Measurements from ENCODE around the gene TSHR.

The TSHR gene

GRCh38 chr14:81091660-81092059, 136.2 kb downstream of the TSHR start:
- TF ChIP-seq REST (IDR thresholded peaks at IDR 0.05; ENCODE audit: low read depth) (no peak), CREB1 (IDR thresholded peaks at IDR 0.05; ENCODE audit: low read depth) (no peak), TCF12 (IDR thresholded peaks at IDR 0.05; ENCODE audit: low read depth) (no peak), FOXM1 (IDR thresholded peaks at IDR 0.05; ENCODE audit: borderline replicate concordance, low read depth) (no peak)

GRCh38 chr14:81093651-81094050, 138.2 kb downstream of the TSHR start:
- no peak for TF ChIP-seq REST (IDR thresholded peaks at IDR 0.05; ENCODE audit: low read depth)
- no peak for TF ChIP-seq NFIC (IDR thresholded peaks at IDR 0.05)
- no peak for TF ChIP-seq TAF1 (IDR thresholded peaks at IDR 0.05; ENCODE audit: low read depth)
- TF ChIP-seq MAX (IDR thresholded peaks at IDR 0.05) = no peak
- no peak for TF ChIP-seq TCF12 (IDR thresholded peaks at IDR 0.05; ENCODE audit: low read depth)
- no peak for TF ChIP-seq CEBPB (IDR thresholded peaks at IDR 0.05)
- no peak for TF ChIP-seq EGR1 (IDR thresholded peaks at IDR 0.05)
- TF ChIP-seq USF1 (IDR thresholded peaks at IDR 0.05) = no peak
- no peak for TF ChIP-seq CREB1 (IDR thresholded peaks at IDR 0.05; ENCODE audit: low read depth)
- TF ChIP-seq ZBTB7A (IDR thresholded peaks at IDR 0.05; ENCODE audit: low read depth) = no peak

GRCh38 chr14:81095539-81095938, 140.1 kb downstream of the TSHR start:
- no peak for TF ChIP-seq TEAD4 (IDR thresholded peaks at IDR 0.05)
- no peak for TF ChIP-seq CEBPB (IDR thresholded peaks at IDR 0.05)
- TF ChIP-seq NFIC (IDR thresholded peaks at IDR 0.05) = no peak
- TF ChIP-seq USF1 (IDR thresholded peaks at IDR 0.05) = no peak
- no peak for TF ChIP-seq CREB1 (IDR thresholded peaks at IDR 0.05; ENCODE audit: low read depth)
- TF ChIP-seq EP300 (IDR thresholded peaks at IDR 0.05; ENCODE audit: borderline replicate concordance) = no peak
- TF ChIP-seq REST (IDR thresholded peaks at IDR 0.05; ENCODE audit: low read depth) = no peak
- no peak for TF ChIP-seq YY1 (IDR thresholded peaks at IDR 0.05; ENCODE audit: low read depth)
- TF ChIP-seq RAD21 (IDR thresholded peaks at IDR 0.05; ENCODE audit: low read depth) = no peak
- TF ChIP-seq FOXM1 (IDR thresholded peaks at IDR 0.05; ENCODE audit: borderline replicate concordance, low read depth) = no peak
- TF ChIP-seq TCF12 (IDR thresholded peaks at IDR 0.05; ENCODE audit: low read depth) = no peak
- no peak for TF ChIP-seq ZBTB7A (IDR thresholded peaks at IDR 0.05; ENCODE audit: low read depth)

GRCh38 chr14:81096656-81097055, 141.2 kb downstream of the TSHR start:
- no peak for TF ChIP-seq TAF1 (IDR thresholded peaks at IDR 0.05; ENCODE audit: low read depth)

GRCh38 chr14:81102217-81102616, 146.8 kb downstream of the TSHR start:
- TF ChIP-seq TEAD4 (IDR thresholded peaks at IDR 0.05) (no peak), EP300 (IDR thresholded peaks at IDR 0.05; ENCODE audit: borderline replicate concordance) (no peak), NFIC (IDR thresholded peaks at IDR 0.05) (no peak), FOXM1 (IDR thresholded peaks at IDR 0.05; ENCODE audit: borderline replicate concordance, low read depth) (no peak), ZBTB7A (IDR thresholded peaks at IDR 0.05; ENCODE audit: low read depth) (no peak), TCF12 (IDR thresholded peaks at IDR 0.05; ENCODE audit: low read depth) (no peak), MAX (IDR thresholded peaks at IDR 0.05) (no peak), REST (IDR thresholded peaks at IDR 0.05; ENCODE audit: low read depth) (no peak), YY1 (IDR thresholded peaks at IDR 0.05; ENCODE audit: low read depth) (no peak), EGR1 (IDR thresholded peaks at IDR 0.05) (no peak), RAD21 (IDR thresholded peaks at IDR 0.05; ENCODE audit: low read depth) (no peak), TAF1 (IDR thresholded peaks at IDR 0.05; ENCODE audit: low read depth) (no peak), USF1 (IDR thresholded peaks at IDR 0.05) (no peak), CREB1 (IDR thresholded peaks at IDR 0.05; ENCODE audit: low read depth) (no peak), CEBPB (IDR thresholded peaks at IDR 0.05) (no peak)

Data from Ishikawa (cell line).